Neural progenitor cell (in vitro differentiated cells): ENCODE results near the gene TRMT1. TPM values are rescaled to one million over a fixed set of nuclear protein-coding genes. Genes with fewer than 3 reads are reported as not detected.

Experiments used
- DNase-seq: peaks from one replicate; pipeline ENCODE4 v3.0.0-alpha.2; 2016; ENCODE audit warnings: low spot score
- H2AFZ ChIP-seq: fragments of 200-600 bp; sonication (generic); replicated peaks from 2 replicates; pipeline ENCODE4 v1.6.1; 2016; ENCODE audit warnings: antibody characterized with exemption
- H3F3A ChIP-seq: fragments of 200-600 bp; sonication (generic); 2 replicates; pipeline ENCODE4 v1.6.1; 2016; ENCODE audit warnings: antibody characterized with exemption, low read depth
- H3K27ac ChIP-seq: fragments of 200-600 bp; sonication (generic); 2 replicates; pipeline ENCODE4 v1.5.1; 2016; ENCODE audit warnings: mild to moderate bottlenecking
- H3K27me3 ChIP-seq: fragments of 200-600 bp; sonication (generic); 2 replicates; pipeline ENCODE4 v1.6.1; 2016; ENCODE audit warnings: mild to moderate bottlenecking, moderate library complexity
- H3K36me3 ChIP-seq: fragments of 200-600 bp; sonication (generic); 2 replicates; pipeline ENCODE4 v1.5.1; 2016
- H3K4me1 ChIP-seq: fragments of 200-600 bp; sonication (generic); 2 replicates; pipeline ENCODE4 v1.6.1; 2016; ENCODE audit warnings: mixed run types
- H3K4me2 ChIP-seq: fragments of 200-600 bp; sonication (generic); 2 replicates; pipeline ENCODE4 v1.6.1; 2016
- H3K4me3 ChIP-seq: fragments of 200-600 bp; sonication (generic); 2 replicates; pipeline ENCODE4 v1.5.1; 2016
- H3K79me2 ChIP-seq: fragments of 200-600 bp; sonication (generic); 2 replicates; pipeline ENCODE4 v1.6.1; 2016; ENCODE audit warnings: low read depth
- H3K9ac ChIP-seq: fragments of 200-600 bp; sonication (generic); 2 replicates; pipeline ENCODE4 v1.6.1; 2016
- H3K9me3 ChIP-seq: fragments of 200-600 bp; sonication (generic); 2 replicates; pipeline ENCODE4 v1.5.1; 2016; ENCODE audit warnings: low read depth
- H4K20me1 ChIP-seq: fragments of 200-600 bp; sonication (generic); 2 replicates; pipeline ENCODE4 v1.6.1; 2016; ENCODE audit warnings: low read depth
- H3K27ac Mint-ChIP-seq: 3 replicates; pipeline ENCODE4 v1.8.0; 2021; ENCODE audit warnings: mixed read lengths
- H3K27me3 Mint-ChIP-seq: 2 replicates; pipeline ENCODE4 v1.8.0; 2022; ENCODE audit warnings: low read depth, mild to moderate bottlenecking, inconsistent platforms, moderate library complexity, mixed read lengths; ENCODE audit not compliant: insufficient read depth
- H3K36me3 Mint-ChIP-seq: 3 replicates; pipeline ENCODE4 v1.8.0; 2021; ENCODE audit warnings: mixed read lengths
- H3K4me1 Mint-ChIP-seq: 3 replicates; pipeline ENCODE4 v1.8.0; 2021; ENCODE audit warnings: mixed read lengths
- H3K4me3 Mint-ChIP-seq: 3 replicates; pipeline ENCODE4 v1.8.0; 2021; ENCODE audit warnings: mild to moderate bottlenecking, moderate library complexity, mixed read lengths
- H3K9me3 Mint-ChIP-seq: 3 replicates; pipeline ENCODE4 v1.8.0; 2020; ENCODE audit warnings: mixed read lengths
- CTCF ChIP-seq: fragments of 200-600 bp; sonication (generic); IDR thresholded peaks from 2 replicates; pipeline ENCODE4 v1.5.1; 2017; ENCODE audit warnings: antibody characterized with exemption, mild to moderate bottlenecking
- EZH2 ChIP-seq: fragments of 200-600 bp; sonication (generic); IDR thresholded peaks from 2 replicates; pipeline ENCODE4 v1.6.1; 2017; ENCODE audit warnings: antibody characterized with exemption, mild to moderate bottlenecking, moderate library complexity
- EZH2phosphoT487 ChIP-seq: fragments of 200-600 bp; sonication (generic); IDR thresholded peaks from 2 replicates; pipeline ENCODE4 v1.6.1; 2017; ENCODE audit warnings: antibody characterized with exemption
- total RNA-seq: library from RNA; depleted of rRNA; stranded (reverse); fragments of >200 nt; gene quantifications from 2 replicates; pipeline ENCODE4 v1.2.3, GENCODE V29; 2015; ENCODE audit warnings: low replicate concordance

The TRMT1 gene
- total RNA-seq, 1 donor from 2014 or later: 30.2 TPM

GRCh38 chr19:13127811-13128575 is 11.5 kb upstream of the TRMT1 start:
- H3K36me3 Mint-ChIP-seq: peaks cover 6% of the 10 kb centered on the region
- Histone ChIP-seq H3K4me1 (no peaks in the 10 kb centered on the region), H3K9ac (no peak overlapping the region), H2AFZ (no peak overlapping the region), H3K36me3 (no peaks in the 10 kb centered on the region), H4K20me1 (peaks cover 100% of the 10 kb centered on the region), H3K27me3 (no peaks in the 10 kb centered on the region), H3K27ac (no peak overlapping the region), H3K4me2 (no peak overlapping the region), H3K4me3 (no peak overlapping the region), H3F3A (no peaks in the 10 kb centered on the region), H3K9me3 (no peaks in the 10 kb centered on the region), H3K79me2 (peaks cover 100% of the 10 kb centered on the region)
- no peak overlapping the region for H3K27ac Mint-ChIP-seq
- H3K4me1 Mint-ChIP-seq: peaks cover 21% of the 10 kb centered on the region
- no peaks in the 10 kb centered on the region for H3K9me3 Mint-ChIP-seq
- H3K4me3 Mint-ChIP-seq: no peak overlapping the region
- no peak for DNase-seq
- TF ChIP-seq CTCF (no peak), EZH2 (no peak), EZH2phosphoT487 (no peak)
- peaks cover 3% of the 10 kb centered on the region for H3K27me3 Mint-ChIP-seq

DNA sequence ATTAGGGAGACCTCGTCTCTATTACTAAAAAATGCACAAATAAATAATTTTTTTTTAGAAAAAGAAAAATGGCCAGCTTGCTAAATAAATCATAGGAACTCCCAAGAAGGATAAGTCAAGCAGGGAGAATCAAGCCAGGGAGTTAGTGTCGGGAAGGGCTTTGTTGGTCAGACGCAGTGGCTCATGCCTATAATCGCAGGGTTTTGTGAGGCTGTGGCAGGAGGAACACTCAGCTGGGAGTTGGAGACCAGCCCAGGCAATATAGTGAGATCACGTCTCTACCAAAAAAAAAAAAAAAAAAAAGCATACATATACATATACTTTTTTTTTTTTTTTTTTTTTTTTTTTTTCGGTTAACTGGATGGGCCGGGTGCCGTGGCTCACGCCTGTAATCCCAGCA is 10.5 kb upstream of the TRMT1 start:
- no peak overlapping the region for H2AFZ ChIP-seq
- no peak overlapping the region for H3K27ac Mint-ChIP-seq
- H3K4me3 ChIP-seq: no peak overlapping the region
- peaks cover 100% of the 10 kb centered on the region for H3K79me2 ChIP-seq
- H3K4me2 ChIP-seq: no peak overlapping the region
- DNase-seq: no peak
- H3K36me3 Mint-ChIP-seq: peaks cover 8% of the 10 kb centered on the region
- TF ChIP-seq EZH2phosphoT487 (no peak), EZH2 (no peak), CTCF (no peak)
- no peaks in the 10 kb centered on the region for H3K9me3 ChIP-seq
- no peaks in the 10 kb centered on the region for H3K4me1 ChIP-seq
- no peaks in the 10 kb centered on the region for H3F3A ChIP-seq
- H3K9ac ChIP-seq: no peak overlapping the region
- H3K27ac ChIP-seq: no peak overlapping the region
- peaks cover 27% of the 10 kb centered on the region for H3K4me1 Mint-ChIP-seq
- no peak overlapping the region for H3K4me3 Mint-ChIP-seq
- H3K27me3 Mint-ChIP-seq: peaks cover 5% of the 10 kb centered on the region
- no peaks in the 10 kb centered on the region for H3K27me3 ChIP-seq
- no peaks in the 10 kb centered on the region for H3K9me3 Mint-ChIP-seq
- H4K20me1 ChIP-seq: peaks cover 100% of the 10 kb centered on the region
- H3K36me3 ChIP-seq: no peaks in the 10 kb centered on the region

- H3K9ac ChIP-seq: no peak overlapping the region
- peaks cover 100% of the 10 kb centered on the region for H3K79me2 ChIP-seq
- peaks cover 15% of the 10 kb centered on the region for H3K4me1 ChIP-seq
- H3K4me3 Mint-ChIP-seq: peak overlapping the region; percentile 1
- no peaks in the 10 kb centered on the region for H3K9me3 Mint-ChIP-seq
- H3K4me2 ChIP-seq: no peak overlapping the region
- H3F3A ChIP-seq: no peaks in the 10 kb centered on the region
- H3K9me3 ChIP-seq: no peaks in the 10 kb centered on the region
- peaks cover 12% of the 10 kb centered on the region for H3K36me3 Mint-ChIP-seq
- no peak overlapping the region for H2AFZ ChIP-seq
- H3K27me3 Mint-ChIP-seq: peaks cover 9% of the 10 kb centered on the region
- no peak for DNase-seq
- no peak overlapping the region for H3K4me3 ChIP-seq
- H3K27ac ChIP-seq: no peak overlapping the region
- H4K20me1 ChIP-seq: peaks cover 99% of the 10 kb centered on the region
- no peaks in the 10 kb centered on the region for H3K27me3 ChIP-seq
- H3K36me3 ChIP-seq: no peaks in the 10 kb centered on the region
- no peak overlapping the region for H3K27ac Mint-ChIP-seq
- TF ChIP-seq CTCF (no peak), EZH2 (no peak), EZH2phosphoT487 (no peak)
- peaks cover 45% of the 10 kb centered on the region for H3K4me1 Mint-ChIP-seq
Measured at GRCh38 chr19:13122980-13123957, 6.7 kb upstream of the TRMT1 start.
